Activated T-helper 1 cell treated with Interleukin-2 at 50 U/mL for 16 hours (primary cell): ENCODE results near the gene BICDL1.

Experiments used
- DNase-seq: peaks from one replicate; pipeline ENCODE4 v3.0.0-alpha.2; 2020; ENCODE audit warnings: low read depth

The BICDL1 gene

DNA sequence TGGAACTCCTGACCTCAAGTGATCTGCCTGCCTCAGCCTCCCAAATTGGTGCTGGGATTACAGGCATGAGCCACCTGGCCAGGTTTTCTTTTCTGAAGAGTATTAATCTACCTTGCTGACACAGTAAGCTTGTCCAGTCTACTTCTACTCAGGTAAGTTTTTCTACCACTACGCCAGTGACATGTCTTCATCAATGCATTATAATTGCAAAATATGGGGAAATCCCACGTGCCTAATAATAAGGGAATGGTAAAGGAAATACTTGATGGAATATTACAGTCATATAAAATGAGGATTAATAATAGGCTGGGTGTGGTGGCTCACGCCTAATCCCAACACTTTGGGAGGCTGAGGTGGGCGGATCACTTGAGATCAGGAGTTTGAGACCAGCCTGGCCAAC lies 65.3 kb downstream of the BICDL1 start:
- no peak for DNase-seq

DNA sequence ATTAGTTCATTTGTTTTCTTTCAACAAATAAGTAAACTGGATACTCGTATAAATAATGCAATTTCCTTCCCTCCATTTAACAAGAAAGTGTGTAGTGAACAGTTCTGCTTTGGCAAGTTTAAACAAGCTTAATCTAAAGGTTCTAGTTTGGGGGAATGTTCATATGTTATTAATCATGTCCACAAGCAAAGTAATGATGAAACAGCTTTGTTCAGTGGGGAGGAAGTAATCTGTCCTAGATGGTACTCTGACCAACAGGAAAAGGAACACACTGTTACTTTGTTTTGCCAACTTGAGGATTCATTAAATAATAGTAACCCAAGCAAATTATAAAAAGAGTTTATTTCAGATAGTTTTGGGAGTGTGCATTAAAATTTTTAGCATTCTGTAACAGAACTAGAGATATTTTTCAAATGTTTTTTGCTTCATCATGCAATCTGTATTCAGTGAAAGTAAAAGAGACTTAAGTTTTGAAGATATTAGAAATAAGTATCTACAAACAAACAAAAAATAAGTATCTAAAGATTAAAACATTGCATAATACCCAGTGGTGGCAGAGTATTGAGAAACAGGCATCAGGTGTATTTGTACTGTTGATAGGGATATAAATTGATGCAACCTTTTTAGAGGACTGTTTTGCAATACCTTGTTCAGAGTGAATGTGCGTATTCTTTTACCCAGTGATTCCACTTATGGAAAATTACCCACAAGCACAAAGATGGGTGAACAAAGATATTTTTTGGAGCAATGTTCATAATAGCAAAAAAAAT lies 66.4 kb downstream of the BICDL1 start:
- no peak for DNase-seq

DNA sequence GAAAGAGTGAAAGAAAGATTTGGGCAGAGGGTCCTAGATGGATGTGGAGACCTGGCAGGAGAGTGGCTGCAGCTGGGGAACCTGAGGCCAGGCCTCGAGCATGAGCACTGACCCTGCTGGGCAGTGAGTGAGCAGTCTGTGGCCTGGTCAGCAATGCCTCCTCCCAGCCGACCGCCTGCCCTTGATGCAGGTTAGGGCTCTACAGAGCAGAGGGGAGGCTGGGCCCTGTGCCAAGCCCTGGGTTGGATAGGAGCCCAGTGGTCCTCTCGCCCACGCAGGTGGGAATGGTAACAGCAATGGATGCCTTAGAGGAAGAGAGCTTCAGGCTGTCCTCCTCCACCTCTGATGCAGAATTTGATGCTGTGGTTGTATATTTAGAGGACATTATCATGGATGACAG lies 67.7 kb downstream of the BICDL1 start:
- no peak for DNase-seq

DNA sequence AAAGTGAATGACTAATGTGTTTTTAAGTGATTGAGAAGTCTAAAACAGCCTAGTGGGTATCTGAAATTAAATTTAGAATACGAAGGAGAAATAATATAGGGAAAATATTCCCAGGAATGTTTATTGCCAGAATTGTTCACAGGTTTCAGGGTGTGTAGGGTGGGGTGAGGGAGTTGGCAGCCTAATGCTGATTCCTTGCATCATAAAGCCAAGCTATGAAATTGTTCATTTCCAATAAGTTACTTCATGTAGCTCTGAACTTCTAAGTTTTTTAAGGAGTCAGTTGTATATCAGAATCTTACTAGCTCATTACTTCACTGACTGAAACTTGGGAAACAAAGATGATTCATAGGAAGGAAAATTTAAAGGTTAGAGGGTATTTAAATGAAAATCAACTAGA lies 71.2 kb downstream of the BICDL1 start:
- DNase-seq, result no peak

DNA sequence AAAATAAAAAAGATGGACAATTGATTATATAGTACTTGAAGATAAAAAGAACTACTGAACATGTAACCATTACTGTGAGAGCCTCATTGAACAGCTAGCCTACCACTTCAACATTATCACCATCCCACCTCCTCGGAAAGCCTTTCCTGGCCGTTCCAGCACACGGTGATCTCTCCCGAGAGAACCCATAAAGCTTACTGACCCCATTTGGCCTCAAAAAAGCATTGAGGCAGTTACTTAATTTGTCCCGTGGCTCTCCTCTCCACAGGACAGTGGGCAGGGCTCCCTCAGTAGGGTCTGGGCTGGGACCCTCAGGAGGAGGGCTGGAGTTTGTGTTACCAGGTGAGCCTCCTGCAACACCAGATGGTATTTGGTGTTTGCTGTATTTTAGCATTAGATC lies 71.7 kb downstream of the BICDL1 start:
- no peak for DNase-seq

DNA sequence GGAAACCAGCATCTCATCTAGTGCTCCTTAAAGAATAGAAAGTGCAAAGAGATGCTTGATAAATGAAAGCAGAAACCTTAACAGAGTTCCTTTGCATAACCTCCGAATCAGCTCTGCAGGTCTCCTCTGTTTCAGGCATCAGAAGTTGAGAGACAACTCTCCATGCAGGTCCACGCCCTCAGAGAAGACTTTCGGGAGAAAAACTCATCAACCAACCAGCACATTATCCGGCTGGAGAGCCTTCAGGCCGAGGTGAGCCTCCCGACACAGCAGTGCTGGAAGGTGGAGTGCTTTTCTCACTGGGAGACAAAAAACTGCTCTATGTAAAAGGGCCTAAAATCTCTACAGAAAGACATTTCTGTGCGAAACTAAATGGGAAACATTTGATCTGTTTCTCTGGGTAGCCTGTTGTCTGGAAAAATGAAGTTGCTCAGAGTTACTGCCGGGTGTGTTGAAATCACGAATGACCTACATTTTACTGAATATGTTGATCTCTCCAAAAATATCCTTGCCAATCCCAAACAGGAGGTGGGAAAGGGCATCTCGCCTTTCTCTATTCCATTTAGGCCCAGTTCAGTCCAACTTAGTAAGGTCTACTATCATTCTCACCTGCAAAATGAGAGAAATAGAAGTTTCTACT lies 72.7 kb downstream of the BICDL1 start:
- no peak for DNase-seq

DNA sequence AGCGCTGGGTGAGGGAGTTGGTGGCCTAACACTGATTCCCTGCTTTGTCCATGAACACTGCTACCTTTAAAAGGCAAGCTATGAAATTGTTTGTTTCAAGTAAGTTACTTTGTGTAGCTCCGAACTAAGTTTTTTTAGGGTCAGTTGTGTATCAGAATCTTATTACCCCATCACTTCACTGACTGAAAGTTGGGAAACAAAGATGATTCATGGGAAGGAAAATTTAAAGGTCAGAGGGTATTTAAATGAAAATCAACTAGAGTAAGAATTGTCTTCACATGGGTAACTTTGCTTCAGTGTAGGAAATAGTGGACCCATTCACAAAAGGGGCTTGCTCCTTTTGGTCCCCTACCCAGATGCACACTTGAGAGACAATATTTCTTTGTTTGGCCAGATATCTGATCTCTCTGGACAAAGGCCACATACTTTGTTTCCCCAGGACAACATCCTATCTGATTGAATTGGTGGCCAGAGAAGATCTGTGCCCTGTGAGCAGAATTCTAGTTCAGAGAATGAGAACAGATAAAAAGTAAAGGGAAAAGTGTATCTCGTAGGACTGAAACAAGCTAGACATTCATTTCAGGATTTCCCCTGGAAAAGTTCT lies 74.0 kb downstream of the BICDL1 start:
- no peak for DNase-seq

- DNase-seq, result no peak
Measured at GRCh38 chr12:120064054-120064940, 75.3 kb downstream of the BICDL1 start.

GRCh38 chr12:120065472-120065871 lies 76.4 kb downstream of the BICDL1 start:
- DNase-seq, result no peak

GRCh38 chr12:120066341-120066740 lies 77.3 kb downstream of the BICDL1 start:
- no peak for DNase-seq

- DNase-seq, result no peak
Measured at GRCh38 chr12:120067084-120067869, 78.2 kb downstream of the BICDL1 start.

- DNase-seq, result no peak
Measured at GRCh38 chr12:120067901-120068300, 78.9 kb downstream of the BICDL1 start.

GRCh38 chr12:120069278-120069677 lies 80.2 kb downstream of the BICDL1 start:
- DNase-seq, result no peak

GRCh38 chr12:120071493-120072020 lies 82.5 kb downstream of the BICDL1 start:
- no peak for DNase-seq

- no peak for DNase-seq
Measured at GRCh38 chr12:120072472-120073249, 83.6 kb downstream of the BICDL1 start.

DNA sequence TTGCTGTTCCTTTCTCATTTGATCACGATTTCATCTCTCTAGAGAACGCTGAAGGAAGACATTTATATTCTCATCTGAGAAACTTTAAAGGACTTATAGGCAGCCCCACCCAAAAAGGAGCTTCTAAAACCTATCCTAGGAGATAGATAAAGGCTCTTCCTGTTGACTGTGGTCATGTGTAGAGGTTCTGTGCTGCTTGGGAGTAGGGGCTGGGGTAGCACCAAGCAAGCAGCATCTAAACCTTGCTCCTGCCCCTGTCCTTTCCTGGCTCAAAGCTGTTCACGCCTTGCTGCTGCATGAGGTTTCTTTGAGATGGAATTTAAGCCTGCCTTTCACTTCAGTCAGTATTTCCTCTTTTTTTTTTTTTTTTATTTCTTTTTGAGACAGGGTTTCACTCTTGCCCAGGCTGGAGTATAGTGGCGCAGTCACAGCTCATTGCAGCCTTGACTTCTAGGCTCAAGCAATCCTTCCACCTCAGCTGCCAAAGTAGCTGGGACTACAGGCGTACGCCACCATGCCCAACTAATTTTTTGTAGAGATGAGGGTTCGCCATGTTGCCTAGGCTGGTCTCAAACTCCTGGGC lies 86.1 kb downstream of the BICDL1 start:
- no peak for DNase-seq

DNA sequence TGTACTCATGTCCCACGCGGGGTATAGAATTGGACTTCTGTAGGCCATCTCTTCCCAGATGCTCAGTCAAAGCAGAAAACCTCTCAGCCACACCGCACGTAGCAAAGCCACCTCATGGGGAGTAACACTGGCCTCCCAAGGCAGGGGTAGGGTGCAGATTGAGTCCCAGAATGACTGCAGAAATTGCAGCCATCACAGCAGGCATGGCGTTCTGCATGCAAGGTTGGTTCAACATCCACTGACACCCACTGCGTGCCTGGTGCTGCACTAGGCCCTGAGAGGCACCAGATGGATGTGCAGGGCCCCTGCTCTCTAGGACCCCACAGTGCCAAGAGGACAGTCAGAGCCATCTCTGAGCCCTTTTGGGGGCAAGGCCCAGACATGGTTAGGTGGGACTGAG lies 87.6 kb downstream of the BICDL1 start:
- no peak for DNase-seq

- DNase-seq, result no peak
Measured at GRCh38 chr12:120077260-120077659, 88.2 kb downstream of the BICDL1 start.

GRCh38 chr12:120078868-120079267 lies 89.8 kb downstream of the BICDL1 start:
- DNase-seq, result no peak
